ENCODE measurements around the gene SFT2D3. TPM values are rescaled to one million over a fixed set of nuclear protein-coding genes. Genes with fewer than 3 reads are reported as not detected.
A peak's percentile ranks its signal among the peaks of the same experiment; 100 is the strongest.
"Not testable (repeated sequence)": the region's sequence is repeated elsewhere in the genome, so short reads cannot be mapped to it uniquely, and the experiment has no call there.

The SFT2D3 gene
- total RNA-seq, 3 donors from 2014 or later = 5.1 to 8.8 (median 8.1) TPM

DNA sequence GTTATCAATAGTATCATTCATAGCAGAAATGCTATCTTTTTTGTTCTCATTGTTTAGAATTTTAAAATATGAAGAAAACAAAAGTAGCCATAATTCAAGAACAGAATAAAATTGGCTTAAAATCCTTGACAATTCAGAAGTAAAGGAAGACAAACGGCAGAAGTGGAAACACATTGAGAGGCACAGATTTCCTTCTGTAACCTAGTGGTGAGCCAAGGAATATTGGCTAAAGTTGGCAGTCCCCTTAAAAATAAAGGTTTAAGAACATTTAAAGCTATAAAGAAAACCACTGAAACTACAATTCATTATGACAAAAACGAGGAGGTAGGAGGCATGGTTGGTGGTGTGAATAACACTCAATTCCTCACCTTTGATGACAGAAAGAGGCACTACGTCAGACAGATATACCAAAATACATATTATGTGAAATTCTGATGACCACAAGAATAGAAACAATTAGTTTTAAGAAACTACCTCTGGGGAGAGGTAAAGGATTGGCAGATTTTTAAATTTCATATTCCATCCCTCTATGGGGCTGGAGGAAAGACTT is 42.3 kb downstream of the SFT2D3 start:
- ATAC-seq (no peak), DNase-seq (no peak)
- Histone ChIP-seq H3K9me3 (no peaks in the 10 kb centered on the region), H3K36me3 (ENCODE audit: low read depth) (no peaks in the 10 kb centered on the region), H3K4me1 (ENCODE audit: low read depth) (no peaks in the 10 kb centered on the region), H3K4me3 (no peak overlapping the region)
- intact Hi-C loops (cut with DNase I, micrococcal nuclease) = no loop called here
- no peak for TF ChIP-seq CTCF (IDR thresholded peaks at IDR 0.05)

DNA sequence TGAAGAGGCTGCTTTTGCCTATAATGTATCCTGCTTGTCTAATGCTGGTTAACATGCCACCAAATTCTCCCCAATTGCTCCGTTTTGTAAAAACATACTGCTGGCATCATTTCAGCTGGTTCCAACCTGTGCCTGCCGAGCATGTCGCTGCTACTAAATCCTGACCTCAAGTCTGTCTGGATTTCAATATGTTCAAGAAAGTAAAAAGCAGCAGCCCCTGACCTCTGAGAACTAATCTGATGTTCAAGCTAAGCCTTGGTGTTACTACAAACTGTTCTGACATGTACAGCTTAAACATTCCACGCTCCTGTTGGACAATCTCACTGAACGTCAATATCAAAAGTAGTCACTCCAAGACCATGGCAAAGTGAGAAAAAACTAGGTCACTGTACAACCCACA is 46.3 kb downstream of the SFT2D3 start:
- no peak for ATAC-seq
- H3K4me3 ChIP-seq = no peak overlapping the region
- no peak for TF ChIP-seq CTCF (IDR thresholded peaks at IDR 0.05)
- no peaks in the 10 kb centered on the region for H3K9me3 ChIP-seq
- intact Hi-C loops (cut with DNase I, micrococcal nuclease) = no loop called here
- DNase-seq = no peak
- H3K36me3 ChIP-seq (ENCODE audit: low read depth) = no peaks in the 10 kb centered on the region
- H3K4me1 ChIP-seq (ENCODE audit: low read depth) = no peaks in the 10 kb centered on the region

GRCh38 chr2:127749537-127749936 is 48.2 kb downstream of the SFT2D3 start:
- H3K4me3 ChIP-seq; DNase-seq; H3K9me3 ChIP-seq; intact Hi-C loops (cut with DNase I, micrococcal nuclease); H3K36me3 ChIP-seq (ENCODE audit: low read depth); H3K4me1 ChIP-seq (ENCODE audit: low read depth): not testable (repeated sequence)
- ATAC-seq = peak; percentile 75

- intact Hi-C loops (cut with DNase I, micrococcal nuclease) = no loop called here
- no peak for ATAC-seq
- TF ChIP-seq CTCF (IDR thresholded peaks at IDR 0.05) = no peak
Observed at GRCh38 chr2:127753374-127753773, 52.1 kb downstream of the SFT2D3 start.

DNA sequence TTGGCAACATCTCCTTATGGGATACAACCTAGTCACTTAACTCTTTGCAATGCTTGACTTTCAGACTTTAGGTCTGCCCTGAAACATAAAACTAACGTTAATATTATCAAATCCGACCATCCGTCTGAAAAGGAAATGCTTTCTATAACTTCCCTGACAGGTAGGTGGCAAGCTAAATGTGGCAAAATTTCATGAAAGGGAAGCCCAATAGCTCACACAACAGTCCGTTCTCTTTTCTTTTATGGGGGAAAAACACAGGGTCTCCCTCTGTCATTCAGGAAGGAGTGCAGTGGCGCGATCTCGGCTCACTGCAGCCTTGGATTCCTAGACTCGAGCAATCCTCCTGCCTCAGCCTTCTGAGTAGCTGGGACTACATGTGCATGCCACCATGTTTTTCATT is 52.9 kb downstream of the SFT2D3 start:
- no peaks in the 10 kb centered on the region for H3K4me1 ChIP-seq (ENCODE audit: low read depth)
- ATAC-seq = no peak
- no peaks in the 10 kb centered on the region for H3K9me3 ChIP-seq
- intact Hi-C loops (cut with DNase I, micrococcal nuclease) = no loop called here
- H3K36me3 ChIP-seq (ENCODE audit: low read depth) = no peaks in the 10 kb centered on the region
- DNase-seq = no peak
- TF ChIP-seq CTCF (IDR thresholded peaks at IDR 0.05) = no peak
- no peak overlapping the region for H3K4me3 ChIP-seq

More at GRCh38 chr2:127753374-127753773, 52.1 kb downstream of the SFT2D3 start:
- DNase-seq = no peak
- Histone ChIP-seq H3K4me3 (no peak overlapping the region), H3K9me3 (no peaks in the 10 kb centered on the region), H3K4me1 (ENCODE audit: low read depth) (no peaks in the 10 kb centered on the region), H3K36me3 (ENCODE audit: low read depth) (no peaks in the 10 kb centered on the region)

Other genes with a start within 250 kb of the SFT2D3 start
- 10 to 100 TPM; 32.3 to 38.4 (median 33.2) TPM for gene IWS1, start 175.0 kb upstream of the SFT2D3 start, total RNA-seq
- 100 to 1,000 TPM; 118 to 305 (median 199) TPM for gene MYO7B, start 165.8 kb upstream of the SFT2D3 start, total RNA-seq
- under 1 TPM in 1 of 3 donors, not detected in 2; 0.51 TPM for gene GPR17, start 55.3 kb upstream of the SFT2D3 start, total RNA-seq
- gene LIMS2, start 26.0 kb upstream of the SFT2D3 start, total RNA-seq = 100 to 1,000 TPM in 1 of 3 donors, 10 to 100 TPM in 2; 12.5 to 478 (median 29.9) TPM
- 10 to 100 TPM; 43.3 to 57.1 (median 43.4) TPM for gene WDR33, start 109.7 kb downstream of the SFT2D3 start, total RNA-seq
- 10 to 100 TPM; 20.9 to 25.3 (median 21.3) TPM for gene POLR2D, start 156.7 kb downstream of the SFT2D3 start, total RNA-seq
- 10 to 100 TPM; 13.1 to 18.7 (median 15.6) TPM for gene AMMECR1L, start 184.5 kb downstream of the SFT2D3 start, total RNA-seq